ENCODE measurements around the gene MAB21L4.

MAB21L4 gene

GRCh38 chr2:240876475-240877251, 19.3 kb downstream of the MAB21L4 start:
- no peaks in the 10 kb centered on the region for H3K9me3 ChIP-seq (ENCODE audit: control insufficient read depth, insufficient read depth, low read length)
- no peak overlapping the region for H3K9ac ChIP-seq (ENCODE audit: low read depth, low read length)
- no peaks in the 10 kb centered on the region for H3K4me1 ChIP-seq (ENCODE audit: insufficient read depth, low read length)
- H3K36me3 ChIP-seq (ENCODE audit: insufficient read depth, low read length): no peaks in the 10 kb centered on the region

GRCh38 chr2:240876035-240876474, 19.9 kb downstream of the MAB21L4 start:
- Histone ChIP-seq H3K9me3 (ENCODE audit: control insufficient read depth, insufficient read depth, low read length) (no peaks in the 10 kb centered on the region), H3K9ac (ENCODE audit: low read depth, low read length) (no peak overlapping the region), H3K4me1 (ENCODE audit: insufficient read depth, low read length) (no peaks in the 10 kb centered on the region), H3K36me3 (ENCODE audit: insufficient read depth, low read length) (no peaks in the 10 kb centered on the region)

- Histone ChIP-seq H3K4me1 (ENCODE audit: insufficient read depth, low read length) (no peaks in the 10 kb centered on the region), H3K9ac (ENCODE audit: low read depth, low read length) (no peak overlapping the region), H3K36me3 (ENCODE audit: insufficient read depth, low read length) (no peaks in the 10 kb centered on the region), H3K9me3 (ENCODE audit: control insufficient read depth, insufficient read depth, low read length) (no peaks in the 10 kb centered on the region)
Measured at GRCh38 chr2:240875228-240876034, 20.5 kb downstream of the MAB21L4 start.

GRCh38 chr2:240874715-240875227, 21.2 kb downstream of the MAB21L4 start:
- Histone ChIP-seq H3K9me3 (ENCODE audit: control insufficient read depth, insufficient read depth, low read length) (no peaks in the 10 kb centered on the region), H3K36me3 (ENCODE audit: insufficient read depth, low read length) (no peaks in the 10 kb centered on the region), H3K9ac (ENCODE audit: low read depth, low read length) (no peak overlapping the region), H3K4me1 (ENCODE audit: insufficient read depth, low read length) (no peaks in the 10 kb centered on the region)

GRCh38 chr2:240873805-240874714, 21.9 kb downstream of the MAB21L4 start:
- Histone ChIP-seq H3K36me3 (ENCODE audit: insufficient read depth, low read length) (no peaks in the 10 kb centered on the region), H3K9me3 (ENCODE audit: control insufficient read depth, insufficient read depth, low read length) (no peaks in the 10 kb centered on the region), H3K9ac (ENCODE audit: low read depth, low read length) (no peak overlapping the region), H3K4me1 (ENCODE audit: insufficient read depth, low read length) (no peaks in the 10 kb centered on the region)

- H3K9ac ChIP-seq (ENCODE audit: low read depth, low read length): no peak overlapping the region
- no peaks in the 10 kb centered on the region for H3K36me3 ChIP-seq (ENCODE audit: insufficient read depth, low read length)
- H3K9me3 ChIP-seq (ENCODE audit: control insufficient read depth, insufficient read depth, low read length): no peaks in the 10 kb centered on the region
- no peaks in the 10 kb centered on the region for H3K4me1 ChIP-seq (ENCODE audit: insufficient read depth, low read length)
Measured at GRCh38 chr2:240873098-240873788, 22.7 kb downstream of the MAB21L4 start.

- Histone ChIP-seq H3K36me3 (ENCODE audit: insufficient read depth, low read length) (no peaks in the 10 kb centered on the region), H3K9ac (ENCODE audit: low read depth, low read length) (no peak overlapping the region), H3K9me3 (ENCODE audit: control insufficient read depth, insufficient read depth, low read length) (no peaks in the 10 kb centered on the region), H3K4me1 (ENCODE audit: insufficient read depth, low read length) (no peaks in the 10 kb centered on the region)
Measured at GRCh38 chr2:240872317-240873097, 23.4 kb downstream of the MAB21L4 start.

GRCh38 chr2:240871071-240871958, 24.6 kb downstream of the MAB21L4 start:
- Histone ChIP-seq H3K9ac (ENCODE audit: low read depth, low read length) (no peak overlapping the region), H3K4me1 (ENCODE audit: insufficient read depth, low read length) (no peaks in the 10 kb centered on the region), H3K36me3 (ENCODE audit: insufficient read depth, low read length) (no peaks in the 10 kb centered on the region), H3K9me3 (ENCODE audit: control insufficient read depth, insufficient read depth, low read length) (no peaks in the 10 kb centered on the region)

GRCh38 chr2:240869956-240870875, 25.7 kb downstream of the MAB21L4 start:
- Histone ChIP-seq H3K9ac (ENCODE audit: low read depth, low read length) (no peak overlapping the region), H3K9me3 (ENCODE audit: control insufficient read depth, insufficient read depth, low read length) (no peaks in the 10 kb centered on the region), H3K4me1 (ENCODE audit: insufficient read depth, low read length) (no peaks in the 10 kb centered on the region), H3K36me3 (ENCODE audit: insufficient read depth, low read length) (no peaks in the 10 kb centered on the region)

GRCh38 chr2:240869109-240869955, 26.6 kb downstream of the MAB21L4 start:
- Histone ChIP-seq H3K4me1 (ENCODE audit: insufficient read depth, low read length) (no peaks in the 10 kb centered on the region), H3K36me3 (ENCODE audit: insufficient read depth, low read length) (no peaks in the 10 kb centered on the region), H3K9ac (ENCODE audit: low read depth, low read length) (no peak overlapping the region), H3K9me3 (ENCODE audit: control insufficient read depth, insufficient read depth, low read length) (no peaks in the 10 kb centered on the region)
